SIG-M5 treated with dmso at 0.1 percent for 504 hours (cell line): ENCODE results near the gene OLFM3.

Experiments
- DNase-seq: peaks from one replicate; lab custom pipeline; 2025; ENCODE audit not compliant: unreplicated experiment; lab: John Stamatoyannopoulos, UW

Gene OLFM3

GRCh38 chr1:101852936-101853335, 143.8 kb downstream of the OLFM3 start:
- DNase-seq = no peak

DNA sequence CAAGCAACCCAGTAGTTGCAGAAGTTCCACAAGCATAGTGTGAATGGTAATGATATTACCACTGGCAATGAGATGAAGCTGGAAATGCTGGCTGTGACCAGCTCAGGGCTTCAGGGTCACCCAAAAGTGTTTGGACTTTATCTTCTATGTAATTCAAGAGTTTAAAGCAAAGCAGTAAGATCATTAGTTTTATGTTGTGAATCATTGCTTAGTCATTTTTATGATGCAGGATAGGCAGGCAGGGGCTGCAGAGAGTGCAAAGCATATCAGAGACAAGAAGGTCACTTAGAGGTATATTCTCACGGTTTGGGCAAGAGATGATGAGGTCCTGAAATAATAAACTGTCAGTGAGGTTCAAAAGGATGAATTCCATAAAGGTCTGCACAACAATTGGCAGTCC, 147.4 kb downstream of the OLFM3 start:
- DNase-seq = no peak

GRCh38 chr1:101847626-101848025, 149.1 kb downstream of the OLFM3 start:
- DNase-seq = no peak

DNA sequence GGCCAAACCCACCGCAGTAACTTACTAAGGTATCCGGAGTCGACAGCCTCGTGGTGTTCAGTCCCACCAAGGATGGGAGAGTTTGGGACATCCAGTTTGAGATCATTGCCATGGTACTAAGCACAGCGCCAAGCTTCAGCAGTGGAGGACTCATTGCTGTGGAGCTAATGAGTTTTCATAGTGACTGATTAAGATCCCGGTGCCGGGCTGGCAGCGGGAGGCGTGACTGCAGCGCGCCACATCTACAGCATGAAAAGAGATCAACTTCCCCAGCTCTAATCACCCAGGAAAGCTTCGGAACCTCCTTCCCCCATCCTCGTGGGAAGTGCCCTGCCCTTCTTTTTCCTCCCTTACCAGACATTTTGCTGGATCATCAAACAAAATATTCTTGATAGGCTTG, 149.9 kb downstream of the OLFM3 start:
- DNase-seq = no peak

GRCh38 chr1:101843160-101843559, 153.6 kb downstream of the OLFM3 start:
- DNase-seq = no peak

- DNase-seq = no peak
Observed at GRCh38 chr1:101841824-101842223, 154.9 kb downstream of the OLFM3 start.

DNA sequence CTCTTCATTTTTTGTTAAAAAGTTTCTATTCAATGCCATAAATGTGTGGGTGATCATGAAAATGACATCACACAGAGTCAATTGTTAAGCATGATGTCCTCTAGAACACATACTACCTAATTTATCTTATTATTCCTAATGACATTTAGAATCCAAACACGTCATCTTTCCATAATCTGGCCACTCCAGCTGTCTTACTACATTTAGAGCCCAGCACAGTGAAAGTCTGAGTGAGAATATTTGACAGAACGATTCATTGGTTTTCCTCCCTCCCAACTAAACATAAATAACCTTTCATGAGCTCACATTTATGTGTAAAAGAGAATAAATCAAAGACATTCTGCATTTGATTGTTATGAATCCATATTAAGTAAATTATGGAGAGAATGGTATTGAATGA, 160.7 kb downstream of the OLFM3 start:
- DNase-seq = no peak

DNA sequence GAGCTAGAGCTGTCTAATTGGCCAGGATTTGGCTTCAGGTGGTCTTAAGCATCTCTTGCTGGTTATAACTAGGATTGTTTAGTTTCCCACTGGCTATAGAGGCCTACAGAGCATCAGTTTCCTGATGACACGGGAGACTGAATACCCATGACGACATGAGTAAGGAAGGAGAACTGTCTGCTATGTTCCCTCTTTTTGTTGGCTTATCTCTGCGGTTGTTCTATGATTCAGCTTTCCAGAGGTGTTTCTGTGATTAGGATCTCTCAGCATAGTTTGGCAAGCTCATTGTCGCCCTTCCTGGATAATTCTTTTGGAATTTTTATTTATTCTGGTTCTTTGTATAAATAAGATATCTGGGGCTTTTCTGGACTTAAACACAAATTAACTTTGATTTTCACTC, 163.4 kb downstream of the OLFM3 start:
- DNase-seq = no peak

GRCh38 chr1:101826416-101826815, 170.3 kb downstream of the OLFM3 start:
- DNase-seq = no peak

- DNase-seq = peak; percentile 34
Observed at GRCh38 chr1:101820071-101820470, 176.7 kb downstream of the OLFM3 start.

GRCh38 chr1:101816262-101816661, 180.5 kb downstream of the OLFM3 start:
- DNase-seq = no peak

GRCh38 chr1:101798417-101798816, 198.3 kb downstream of the OLFM3 start:
- no peak for DNase-seq

GRCh38 chr1:101797722-101798121, 199.0 kb downstream of the OLFM3 start:
- no peak for DNase-seq

GRCh38 chr1:101781201-101781831, 215.4 kb downstream of the OLFM3 start:
- DNase-seq = peak; percentile 57

DNA sequence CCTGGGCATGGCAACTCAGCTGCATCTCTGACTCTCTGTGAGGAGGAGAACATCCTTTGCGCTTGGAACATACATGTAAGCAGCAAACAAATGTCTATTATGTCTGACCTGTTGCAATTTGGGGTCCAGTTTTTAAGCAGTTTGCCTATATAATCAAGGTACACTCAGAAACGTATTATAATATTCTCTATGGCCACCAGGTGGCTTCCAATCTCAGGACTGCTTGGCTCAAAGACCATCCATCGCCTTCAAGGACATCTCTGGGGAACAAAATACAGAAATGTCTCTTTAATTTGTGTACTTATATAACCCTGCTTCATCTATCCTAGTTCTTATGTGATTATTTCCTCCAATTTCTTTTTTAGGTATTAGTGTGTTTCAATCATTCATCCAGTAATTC, 227.2 kb downstream of the OLFM3 start:
- peak; percentile 0 for DNase-seq

DNA sequence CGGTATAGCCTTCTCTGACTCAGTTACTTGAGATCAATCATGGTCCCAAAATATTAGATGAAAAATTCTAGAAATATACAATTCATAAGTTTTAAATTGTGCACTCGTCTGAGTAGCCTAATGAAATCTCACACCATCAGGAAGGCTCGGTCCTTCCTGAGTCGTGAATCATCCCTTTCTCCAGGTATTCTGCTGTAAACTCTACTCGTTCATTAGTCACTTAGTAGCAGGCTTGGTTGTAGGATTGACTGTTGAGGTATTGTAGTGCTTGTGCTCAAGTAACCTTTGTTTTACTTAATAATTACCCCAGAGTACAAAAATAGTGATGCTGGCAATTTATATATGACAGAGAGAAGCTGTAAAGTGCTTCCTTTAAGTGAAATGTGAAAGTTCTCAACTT, 238.7 kb downstream of the OLFM3 start:
- no peak for DNase-seq

DNA sequence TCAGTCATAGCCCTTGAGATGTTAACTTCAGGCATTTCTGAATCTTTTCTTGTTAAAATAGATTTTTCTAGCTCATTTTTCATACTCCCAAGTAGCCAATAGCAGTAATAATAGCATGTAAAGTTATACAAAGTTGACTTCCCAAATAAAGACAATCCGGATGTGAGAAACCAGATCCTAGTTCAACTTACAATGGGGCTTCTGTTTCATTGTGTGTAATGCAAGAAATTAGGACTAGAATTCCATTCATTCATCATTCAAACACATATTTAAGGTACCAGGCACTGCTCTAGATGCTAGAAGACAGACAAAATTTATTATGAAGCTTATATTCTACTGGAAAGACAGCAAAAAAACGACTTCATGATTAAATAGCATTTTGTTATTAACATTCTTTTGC, 240.3 kb downstream of the OLFM3 start:
- no peak for DNase-seq
